ENCODE measurements around the gene CDH23.

DNA sequence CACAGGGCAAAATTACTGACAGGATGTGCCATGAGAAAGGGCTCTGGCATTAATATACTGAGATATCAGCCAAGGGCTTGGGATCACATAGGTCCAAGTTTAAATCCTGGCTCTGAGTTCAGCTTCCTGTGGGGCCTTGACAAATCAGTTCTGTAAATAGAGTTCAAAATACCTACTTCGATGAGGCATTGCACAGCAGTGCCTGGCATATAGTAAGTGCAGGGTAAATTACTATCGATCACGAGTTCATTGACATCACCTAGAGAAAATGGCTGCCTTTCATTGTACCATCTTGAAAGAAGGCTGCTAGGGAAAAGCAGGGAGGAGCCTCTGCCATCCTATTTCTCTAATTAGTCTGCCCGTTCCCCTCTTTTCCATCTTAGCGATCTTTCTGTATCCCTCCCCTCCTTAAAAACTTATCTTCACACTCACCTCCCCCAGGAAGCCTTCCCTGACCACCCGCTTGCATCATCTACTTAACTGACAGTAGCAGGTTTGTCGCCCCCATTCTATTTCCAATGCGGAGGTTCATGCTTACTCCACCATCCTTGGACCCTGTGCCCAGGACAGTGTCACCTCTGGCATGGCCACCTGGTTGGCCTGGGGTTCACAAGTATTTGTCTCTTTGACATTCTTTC is 198.3 kb downstream of the CDH23 start:
- TF ChIP-seq CTCF (conservative IDR thresholded peaks at IDR 0.05; ENCODE audit: low read depth, low read length) (no peak), EZH2 (IDR thresholded peaks at IDR 0.05; ENCODE audit: low read length, unreplicated experiment) (no peak), EZH2phosphoT487 (IDR thresholded peaks at IDR 0.05; ENCODE audit: borderline replicate concordance, low read length) (no peak)
